CD4-positive, alpha-beta T cell treated with Interleukin-21 for 1 hour (primary cell): Measurements from ENCODE around the gene FBXL15.
A peak's percentile ranks its signal among the peaks of the same experiment; 100 is the strongest.

Experiments
- DNase-seq: peaks from one replicate; pipeline ENCODE4 v3.0.0-alpha.2; 2020

FBXL15 gene

DNA sequence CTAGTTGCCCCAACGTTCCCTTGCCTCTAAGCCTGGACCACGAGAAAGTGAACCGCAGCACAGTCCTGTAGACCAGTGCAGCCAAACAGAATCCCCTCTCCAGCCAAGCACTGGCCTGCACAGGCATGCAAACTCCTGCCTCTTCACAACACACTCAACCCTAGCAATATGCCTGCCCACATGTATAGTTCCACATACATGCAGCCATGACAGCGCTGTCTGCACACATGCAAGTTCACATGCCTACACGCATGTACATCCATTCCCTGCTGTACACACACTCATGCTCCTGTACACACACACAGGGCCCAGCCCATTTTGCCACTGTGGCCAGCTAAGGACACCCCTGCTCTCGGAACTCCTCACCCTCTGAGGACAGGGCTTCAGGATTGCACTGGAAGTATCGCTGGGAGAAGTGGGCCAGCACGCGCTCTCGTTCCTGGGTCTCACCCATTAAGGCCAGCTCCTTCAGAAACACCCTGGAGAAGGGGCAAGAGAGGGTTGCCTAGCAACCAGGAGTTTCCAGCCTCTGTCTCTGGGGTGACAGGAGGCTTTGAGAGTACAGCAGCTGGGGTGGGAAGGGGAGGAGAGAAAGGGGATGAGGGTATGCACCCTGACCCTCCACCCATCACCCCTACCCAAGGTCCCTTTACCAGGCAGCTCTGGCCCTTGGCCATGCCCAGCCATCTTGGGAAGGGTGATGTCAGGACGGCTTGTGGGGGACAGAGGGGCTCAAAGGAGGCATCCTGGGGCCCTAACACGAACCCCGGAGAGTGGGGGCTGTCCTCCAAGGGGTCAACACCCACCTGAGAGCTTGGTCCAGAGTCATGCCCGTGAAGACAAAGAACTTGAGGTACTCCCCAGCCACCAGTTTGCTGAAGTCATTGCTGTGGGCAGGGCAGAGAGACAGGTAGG is 9.0 kb upstream of the FBXL15 start:
- DNase-seq: no peak

DNA sequence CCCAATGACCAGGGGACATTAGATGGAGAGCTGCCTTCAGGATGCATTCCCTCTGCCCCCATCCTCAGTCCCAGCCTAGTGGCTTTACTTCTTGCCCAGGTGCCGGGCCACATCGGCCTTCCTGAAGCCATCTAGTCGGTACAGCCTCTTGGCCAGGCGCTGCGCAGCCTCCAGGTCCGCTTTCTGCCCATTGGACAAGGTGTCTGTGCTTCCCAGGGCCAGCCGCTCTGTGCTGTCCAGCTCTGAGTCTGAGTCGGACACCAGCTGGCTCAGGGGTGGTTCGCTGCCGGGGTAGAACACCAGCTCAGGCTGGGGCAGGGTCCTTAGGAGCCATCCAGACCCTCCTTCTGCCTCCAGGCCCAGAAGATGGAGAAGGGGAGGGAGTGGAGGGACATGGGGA is 8.3 kb upstream of the FBXL15 start:
- no peak for DNase-seq

DNA sequence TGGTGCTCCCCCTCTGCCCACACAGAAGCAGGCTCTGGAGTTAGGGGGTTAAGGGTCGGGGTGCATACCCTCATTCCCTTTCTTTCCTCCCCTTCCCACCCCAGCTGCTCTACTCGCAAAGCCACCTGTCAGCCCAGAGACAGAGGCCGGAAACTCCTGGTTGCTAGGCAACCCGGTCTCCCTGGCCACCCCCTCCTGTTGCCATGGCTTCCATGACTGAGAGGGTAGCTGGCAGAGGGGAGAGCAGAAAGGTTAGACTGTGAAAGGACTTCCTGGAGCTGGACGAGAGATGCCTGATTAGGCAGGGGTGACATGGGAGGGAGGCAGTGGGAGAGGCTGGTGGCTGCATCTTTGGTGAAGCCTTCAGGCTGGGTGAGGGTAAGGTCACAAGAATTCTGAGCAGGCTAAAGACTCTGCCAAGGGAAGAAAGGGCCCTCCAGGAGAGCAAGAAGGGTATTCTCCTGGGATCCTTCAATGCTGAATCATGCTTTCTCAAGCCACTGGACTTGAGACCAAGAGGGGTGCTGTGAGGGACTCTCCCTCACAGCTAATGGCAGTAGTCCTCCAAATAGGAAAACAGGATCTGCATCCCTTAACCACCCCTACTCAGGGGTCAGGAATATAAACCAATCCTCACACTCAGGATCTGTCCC is 7.5 kb upstream of the FBXL15 start:
- DNase-seq: peak; percentile 66

DNA sequence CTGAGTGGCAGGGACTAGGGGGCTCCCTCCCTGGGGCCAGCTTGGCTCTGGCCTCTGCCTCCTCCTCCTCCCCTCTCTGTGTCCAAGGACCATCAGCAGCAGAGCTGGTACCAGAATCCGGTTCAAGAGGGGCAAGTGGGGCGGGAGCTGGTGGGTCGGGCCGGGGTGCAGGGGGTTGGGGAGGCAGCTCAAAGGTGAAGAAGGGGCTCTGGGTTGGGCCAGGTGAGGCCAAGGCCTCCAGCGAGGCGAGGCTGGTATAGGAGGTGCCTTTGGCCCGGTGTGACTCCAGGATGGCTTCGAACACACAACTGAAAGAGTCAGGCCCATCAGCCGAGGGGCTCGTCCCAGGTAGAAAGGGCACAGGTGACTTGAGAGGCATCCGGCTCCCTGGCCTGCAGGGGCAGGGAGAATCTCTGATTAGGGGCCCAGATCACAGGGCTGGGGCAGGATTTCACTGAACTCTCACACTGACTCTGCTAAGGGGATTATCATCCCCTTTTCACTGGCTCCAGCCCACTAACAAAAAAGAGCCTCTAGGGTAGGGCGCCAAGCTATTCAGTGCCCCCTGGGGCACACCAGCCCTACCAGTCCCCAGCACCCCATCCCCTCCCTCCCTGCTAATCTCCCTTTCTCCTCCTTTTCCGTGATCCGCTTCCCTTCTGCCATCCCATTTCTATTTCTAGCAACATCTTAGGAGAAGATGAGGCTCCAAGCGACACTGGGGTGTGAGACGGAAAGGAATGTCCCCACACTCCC is 6.7 kb upstream of the FBXL15 start:
- no peak for DNase-seq

DNA sequence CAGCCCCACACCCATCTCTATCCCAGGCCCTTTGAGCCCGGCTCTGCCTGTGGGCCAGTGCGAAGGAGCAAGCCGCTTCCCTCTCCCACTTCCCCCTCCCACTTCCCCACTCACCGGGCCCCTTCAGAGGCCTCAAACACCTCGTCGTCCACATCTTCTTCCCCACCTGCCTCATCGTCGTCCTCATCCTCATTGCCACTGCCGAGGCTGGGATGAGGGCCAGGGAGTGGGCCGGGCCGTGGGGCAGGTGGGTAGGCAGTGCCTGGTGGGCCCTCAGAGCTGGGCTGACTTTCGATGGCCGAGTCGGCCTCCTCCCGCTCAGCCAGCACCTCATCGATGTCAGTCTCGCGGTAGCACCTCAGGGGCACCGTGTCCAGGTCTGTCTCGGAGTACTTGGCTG is 5.9 kb upstream of the FBXL15 start:
- DNase-seq: no peak

DNA sequence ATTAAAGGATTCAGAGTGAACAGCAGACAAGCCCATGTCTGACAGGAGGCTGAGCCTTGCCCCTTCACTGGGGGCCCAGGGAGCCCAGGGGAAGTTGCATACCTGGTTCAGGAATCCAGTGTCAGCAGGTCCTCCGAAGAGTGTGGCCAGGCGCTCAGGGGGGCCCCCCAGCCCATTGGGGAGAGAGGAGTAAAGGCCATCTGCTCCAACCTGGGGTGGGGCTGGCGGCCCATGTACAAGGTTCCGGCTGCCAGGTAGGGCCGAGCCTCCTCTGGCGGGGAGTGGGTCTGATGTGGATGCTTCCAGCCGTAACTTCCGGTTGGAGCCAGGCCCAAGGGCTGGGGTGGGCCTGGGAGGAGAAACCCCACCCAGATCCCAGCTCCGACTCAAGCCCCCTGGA is 4.4 kb upstream of the FBXL15 start:
- DNase-seq: no peak

DNA sequence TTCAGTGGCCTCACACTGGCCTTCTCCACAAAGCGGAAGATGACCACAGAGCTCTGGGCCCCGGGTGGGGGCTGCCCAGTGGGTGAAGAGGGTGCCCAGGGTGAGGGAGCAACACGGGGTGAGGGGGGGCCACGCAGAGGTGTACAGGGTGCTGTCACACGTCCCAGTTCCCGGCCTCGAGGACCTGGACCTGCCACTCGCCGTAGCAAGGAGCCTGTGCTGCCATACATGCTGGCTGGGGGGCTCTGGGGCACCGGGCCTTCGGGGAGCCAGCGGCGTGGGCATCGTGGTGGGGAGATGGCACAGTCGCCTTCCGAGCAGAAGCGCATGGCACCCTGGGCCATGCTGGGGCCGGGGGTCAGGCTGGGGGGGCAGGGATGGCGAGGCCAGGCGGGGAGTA is 3.9 kb upstream of the FBXL15 start:
- no peak for DNase-seq

DNA sequence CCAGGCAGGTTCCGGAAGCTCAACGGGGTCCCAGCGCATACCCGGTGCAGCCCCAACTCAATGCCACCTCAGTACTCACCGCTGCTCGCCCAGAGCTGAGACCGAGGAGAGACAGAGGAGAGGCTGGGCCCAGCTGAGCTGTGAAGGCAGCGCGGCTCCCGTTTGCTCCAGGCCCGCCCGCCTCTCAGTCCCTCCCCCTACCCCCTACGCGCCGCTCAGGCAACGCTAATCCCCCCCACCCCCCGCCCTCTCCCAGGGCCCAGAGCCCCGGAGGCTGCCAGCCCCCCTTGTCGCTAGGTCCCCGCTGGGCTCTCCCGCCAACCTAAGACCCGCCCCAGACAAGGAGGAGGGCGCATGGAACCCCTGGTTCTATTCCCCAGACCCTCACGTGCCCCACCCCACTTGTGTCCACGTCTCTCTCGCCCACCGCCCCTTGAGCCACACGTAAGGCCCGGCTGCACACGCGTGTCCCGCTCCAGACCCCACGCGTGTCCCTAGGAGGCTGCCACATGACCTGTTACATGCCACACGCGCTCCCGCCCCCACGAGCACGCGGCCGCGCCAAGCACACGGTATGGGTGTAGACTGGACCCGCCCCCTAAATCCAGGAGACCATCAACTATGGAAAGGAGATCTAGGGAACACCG is 1.9 kb upstream of the FBXL15 start, which contains the start of gene PSD:
TSS of gene PSD (minus strand) at position 164 of the 647 bp plus-strand sequence. CDS start 1,747 bp downstream, outside the sequence.
- no peak for DNase-seq

DNA sequence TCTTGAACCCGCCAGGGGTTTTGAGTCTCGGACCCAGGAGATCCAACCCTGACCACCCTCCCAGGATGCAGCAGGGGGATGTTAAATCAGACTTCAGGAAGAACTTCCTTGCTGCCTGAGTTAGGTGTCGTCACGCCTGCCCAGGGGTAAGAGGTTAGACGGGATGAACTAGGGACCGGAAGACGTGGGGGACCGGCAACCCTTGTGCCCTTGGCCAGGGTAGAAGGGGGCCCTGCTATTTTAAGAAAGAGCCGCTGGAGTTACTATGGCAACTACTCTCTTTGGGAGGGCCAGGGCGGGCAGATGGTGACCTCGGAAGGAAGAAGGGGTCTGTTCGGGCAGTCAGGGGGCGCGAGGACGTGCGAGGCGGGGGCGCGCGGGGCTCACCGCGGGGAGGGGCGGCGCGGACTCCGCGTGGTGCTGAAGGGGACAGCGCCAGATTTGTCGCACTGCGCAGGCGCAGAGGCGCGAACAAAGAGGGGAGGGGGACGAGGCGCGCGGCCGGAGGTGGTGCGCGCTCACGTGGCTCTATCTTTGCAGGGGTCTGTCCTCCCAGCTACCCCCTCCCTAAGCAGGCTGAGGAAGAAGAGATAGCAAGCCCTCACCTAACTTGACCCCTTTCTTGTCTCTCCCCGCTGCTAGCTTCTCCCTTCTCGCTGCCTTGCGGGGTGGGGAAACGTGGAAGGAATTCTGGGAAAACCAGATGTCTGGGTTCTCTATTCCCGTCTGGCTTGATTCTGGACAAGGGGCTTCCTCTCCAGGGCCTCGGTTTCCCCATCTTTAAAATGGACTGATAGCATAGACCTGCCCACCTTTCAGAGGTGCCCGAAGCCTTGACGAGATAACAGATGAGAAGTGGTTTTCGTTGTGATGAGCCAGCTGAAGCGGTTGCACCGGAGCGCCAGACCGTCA is 1.1 kb upstream of the FBXL15 start:
- peak; percentile 71 for DNase-seq

DNA sequence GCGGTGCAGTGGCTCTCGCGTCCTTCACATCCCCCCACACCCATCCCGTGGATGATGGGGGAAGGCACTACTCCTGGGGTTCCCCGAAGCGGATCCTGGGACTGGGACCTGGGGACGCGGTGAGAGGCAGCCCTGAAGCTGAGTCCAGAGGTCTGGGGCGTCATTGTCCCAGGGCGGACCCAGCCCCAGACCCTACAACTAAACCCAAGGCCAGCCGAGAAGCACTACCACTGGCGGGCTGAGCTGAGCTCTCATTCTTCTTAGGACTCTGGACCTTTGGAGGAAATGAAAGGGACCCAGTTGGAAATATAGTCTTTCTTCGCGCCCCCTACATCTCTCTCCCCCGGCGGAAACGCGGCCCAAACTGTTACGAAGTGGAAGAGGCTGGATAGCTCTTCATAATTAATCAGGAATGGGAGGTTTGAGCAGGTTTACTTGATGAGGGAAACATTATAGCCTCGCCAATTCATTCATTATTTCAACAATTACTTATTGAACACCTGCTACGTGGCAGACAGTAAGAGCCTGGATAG is 389 bp upstream of the FBXL15 start:
- no peak for DNase-seq

DNA sequence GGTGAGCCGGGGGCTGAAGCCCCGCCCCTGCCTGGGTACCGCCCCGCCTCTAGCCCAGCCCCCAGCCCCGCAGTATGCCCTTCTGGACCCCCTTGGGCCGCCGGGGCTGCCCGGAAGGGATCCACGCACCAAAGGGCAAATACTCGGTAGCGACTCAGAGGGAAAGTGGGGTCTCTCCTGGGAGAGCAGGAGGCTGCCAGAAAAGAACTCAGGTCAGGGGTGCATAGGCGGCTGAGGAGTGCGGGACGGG is 796 bp downstream of the FBXL15 start:
- DNase-seq: no peak

DNA sequence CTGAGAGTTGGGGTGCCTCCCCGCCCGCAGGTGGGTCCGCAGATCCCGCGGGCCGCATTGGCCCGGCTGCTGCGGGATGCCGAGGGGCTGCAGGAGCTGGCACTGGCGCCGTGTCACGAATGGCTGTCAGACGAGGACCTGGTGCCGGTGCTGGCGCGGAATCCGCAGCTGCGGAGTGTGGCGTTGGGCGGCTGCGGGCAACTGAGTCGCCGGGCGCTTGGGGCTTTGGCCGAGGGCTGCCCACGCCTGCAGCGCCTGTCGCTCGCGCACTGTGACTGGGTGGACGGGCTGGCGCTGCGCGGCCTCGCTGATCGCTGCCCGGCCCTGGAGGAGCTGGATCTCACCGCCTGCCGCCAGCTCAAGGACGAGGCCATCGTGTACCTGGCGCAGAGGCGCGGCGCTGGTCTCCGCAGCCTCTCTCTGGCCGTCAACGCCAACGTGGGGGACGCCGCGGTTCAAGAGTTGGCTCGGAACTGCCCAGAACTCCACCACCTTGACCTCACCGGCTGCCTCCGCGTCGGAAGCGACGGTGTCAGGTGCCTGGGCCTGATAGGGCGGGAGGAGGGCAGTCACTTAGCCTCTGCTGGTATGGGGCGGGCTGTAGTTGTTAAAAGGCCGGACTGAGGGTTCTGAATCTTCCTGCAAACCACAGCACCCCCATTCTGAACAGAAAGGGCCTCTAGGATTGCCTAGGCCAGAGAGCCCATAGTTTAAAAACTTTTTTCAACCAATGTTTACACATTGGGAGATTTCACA is 1.3 kb downstream of the FBXL15 start:
- DNase-seq: peak; percentile 25

DNA sequence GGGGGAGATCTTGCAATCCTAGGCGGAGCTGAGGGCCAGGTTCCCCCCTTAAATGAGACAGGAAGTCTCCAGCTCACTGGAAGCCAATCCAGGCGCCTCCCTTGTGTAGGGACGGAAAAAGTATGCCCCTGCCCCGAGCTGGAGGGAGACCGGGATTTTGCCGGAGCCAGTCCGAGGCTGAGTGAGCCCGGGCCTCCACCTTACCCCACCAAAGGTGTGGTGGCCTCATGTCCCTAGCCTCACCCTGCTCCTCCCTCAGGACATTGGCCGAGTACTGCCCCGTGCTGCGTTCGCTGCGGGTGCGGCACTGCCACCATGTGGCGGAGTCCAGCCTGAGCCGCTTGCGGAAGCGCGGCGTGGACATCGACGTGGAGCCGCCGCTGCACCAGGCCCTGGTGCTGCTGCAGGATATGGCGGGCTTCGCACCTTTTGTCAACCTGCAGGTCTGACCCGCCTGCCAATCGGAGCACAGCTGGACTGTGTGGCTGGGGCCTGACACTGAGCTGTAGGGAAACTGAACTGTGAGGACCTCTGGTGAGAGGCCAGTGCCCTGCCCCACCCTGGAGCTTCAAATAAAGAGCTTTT is 2.0 kb downstream of the FBXL15 start:
- DNase-seq: peak; percentile 58

DNA sequence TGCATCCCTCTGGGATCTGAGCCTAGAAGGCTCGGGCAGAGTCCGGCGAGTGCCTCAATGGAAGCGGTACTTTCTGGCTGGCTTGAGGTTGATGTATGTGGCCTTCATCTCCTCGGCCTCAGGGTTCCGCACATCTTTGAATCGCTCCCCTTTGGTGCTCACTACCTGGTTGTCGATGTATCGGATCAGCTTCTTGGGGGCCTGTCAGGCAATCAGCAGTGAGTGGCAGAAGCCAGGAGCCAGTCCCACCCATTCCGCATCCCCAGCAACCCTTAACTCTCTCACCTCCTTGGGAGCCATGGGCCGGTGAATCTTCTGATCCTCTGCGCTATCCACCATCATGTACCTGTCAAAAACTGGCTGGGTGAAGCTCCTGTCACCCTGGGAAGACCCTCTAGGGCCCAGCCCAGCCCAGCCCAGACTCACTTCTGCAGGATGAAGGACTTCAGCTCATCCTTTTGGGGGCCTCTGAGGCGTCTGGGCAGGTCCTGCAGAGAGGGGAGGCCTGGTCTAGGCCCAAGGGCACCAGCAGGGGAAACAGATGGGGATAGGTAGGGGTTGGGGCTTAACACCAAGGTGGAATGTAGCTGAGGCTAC is 2.8 kb downstream of the FBXL15 start:
- DNase-seq: no peak

DNA sequence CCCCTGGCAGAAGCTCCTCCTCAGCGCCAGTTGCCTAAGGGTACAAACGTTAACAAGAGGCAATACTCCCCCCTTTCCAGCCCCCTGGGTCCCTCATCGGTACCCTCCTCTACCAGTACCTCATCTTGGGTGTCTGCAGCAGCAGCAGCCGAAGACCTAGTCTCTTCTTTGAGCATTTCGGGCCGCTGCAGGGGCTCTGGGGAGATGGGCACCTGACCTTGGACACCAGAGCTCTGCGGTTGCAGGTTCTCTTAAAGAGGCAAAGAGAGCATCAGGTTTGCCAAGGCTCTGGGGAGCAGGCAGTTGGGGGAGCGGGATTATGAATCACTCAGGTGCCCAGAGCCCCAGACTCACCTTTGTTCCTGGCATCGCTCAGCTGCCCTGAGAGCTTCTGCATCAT is 3.5 kb downstream of the FBXL15 start:
- DNase-seq: no peak

DNA sequence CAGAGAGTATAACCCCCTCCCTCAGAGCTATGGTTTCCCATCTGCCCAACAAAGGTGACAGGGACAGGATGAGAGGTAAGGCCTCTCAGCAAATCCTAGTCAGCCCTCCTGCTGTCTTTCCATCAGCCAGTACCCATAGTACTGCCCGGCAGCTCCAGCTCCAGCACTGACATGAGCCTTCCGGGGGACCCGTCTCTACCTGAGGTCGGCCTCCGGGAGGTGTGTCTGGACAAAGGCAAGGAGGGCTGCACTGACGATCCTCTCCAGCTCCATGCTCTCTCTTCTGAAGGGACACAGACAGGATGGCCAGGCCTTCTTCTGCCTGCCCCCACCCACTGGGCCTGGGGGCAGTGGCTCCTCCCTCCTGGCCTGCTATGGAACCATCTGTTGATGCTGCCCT is 4.3 kb downstream of the FBXL15 start:
- DNase-seq: no peak

DNA sequence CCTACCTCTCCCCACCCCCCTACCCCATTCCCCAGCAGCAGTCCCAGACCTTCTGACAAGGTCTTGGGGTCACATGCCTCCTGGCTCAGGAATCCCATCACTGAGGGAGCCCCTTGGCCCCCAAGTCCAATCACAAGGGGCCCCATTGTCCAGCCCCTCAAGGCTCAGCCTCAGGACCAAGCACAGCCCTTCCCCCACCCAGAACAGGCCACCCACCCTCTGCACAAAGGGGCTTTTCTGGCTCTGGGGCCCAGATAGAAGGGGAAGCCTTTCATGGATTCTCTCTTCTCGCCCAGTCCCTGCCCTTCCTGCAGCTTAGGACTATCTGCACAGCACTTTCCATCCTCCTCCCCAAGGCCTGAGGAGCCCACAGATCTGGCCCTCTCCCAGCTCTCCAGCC is 4.8 kb downstream of the FBXL15 start:
- DNase-seq: no peak

DNA sequence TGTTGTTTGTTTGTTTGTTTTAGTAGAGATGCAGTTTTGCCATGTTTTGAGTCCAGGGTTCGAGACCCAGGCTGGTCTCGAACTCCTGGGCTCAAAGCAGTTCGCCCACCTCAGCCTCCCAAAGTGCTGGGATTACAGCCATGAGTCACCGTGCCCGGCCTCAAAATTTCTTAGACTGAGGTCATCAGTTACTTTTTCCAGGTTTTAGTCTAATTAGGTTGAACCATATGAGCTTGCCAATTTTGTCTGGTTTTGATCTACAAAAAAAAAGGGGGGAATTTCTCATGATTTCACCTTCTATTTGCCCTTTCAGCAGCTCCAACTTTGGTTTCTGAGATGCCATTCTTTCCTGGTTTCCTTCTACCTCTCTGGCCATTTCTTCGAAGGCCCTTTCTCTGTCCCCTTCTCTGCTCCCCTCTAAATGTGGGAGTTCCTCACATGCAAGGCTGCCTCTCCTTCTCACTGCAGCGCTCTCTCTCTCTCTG is 6.2 kb downstream of the FBXL15 start:
- DNase-seq: no peak

DNA sequence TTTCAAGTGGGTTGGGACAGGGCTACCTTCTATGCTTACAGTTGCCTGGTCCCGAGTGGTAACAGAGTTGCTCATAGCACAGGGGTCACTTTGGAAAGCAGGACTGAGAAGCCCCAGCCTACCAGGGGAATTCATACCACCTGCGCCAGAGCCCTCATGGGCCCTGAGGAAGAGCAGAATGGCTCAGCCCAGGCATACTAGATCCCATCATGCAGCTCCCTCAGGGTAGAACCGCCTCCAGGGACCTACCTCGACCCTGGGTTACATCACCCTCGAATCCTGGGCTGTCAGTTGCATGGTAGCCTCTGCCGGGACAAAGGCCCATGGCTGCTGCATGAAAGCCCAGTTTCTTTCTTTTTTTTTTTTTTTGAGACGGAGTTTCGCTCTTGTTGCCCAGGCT is 8.8 kb downstream of the FBXL15 start:
- DNase-seq: no peak

DNA sequence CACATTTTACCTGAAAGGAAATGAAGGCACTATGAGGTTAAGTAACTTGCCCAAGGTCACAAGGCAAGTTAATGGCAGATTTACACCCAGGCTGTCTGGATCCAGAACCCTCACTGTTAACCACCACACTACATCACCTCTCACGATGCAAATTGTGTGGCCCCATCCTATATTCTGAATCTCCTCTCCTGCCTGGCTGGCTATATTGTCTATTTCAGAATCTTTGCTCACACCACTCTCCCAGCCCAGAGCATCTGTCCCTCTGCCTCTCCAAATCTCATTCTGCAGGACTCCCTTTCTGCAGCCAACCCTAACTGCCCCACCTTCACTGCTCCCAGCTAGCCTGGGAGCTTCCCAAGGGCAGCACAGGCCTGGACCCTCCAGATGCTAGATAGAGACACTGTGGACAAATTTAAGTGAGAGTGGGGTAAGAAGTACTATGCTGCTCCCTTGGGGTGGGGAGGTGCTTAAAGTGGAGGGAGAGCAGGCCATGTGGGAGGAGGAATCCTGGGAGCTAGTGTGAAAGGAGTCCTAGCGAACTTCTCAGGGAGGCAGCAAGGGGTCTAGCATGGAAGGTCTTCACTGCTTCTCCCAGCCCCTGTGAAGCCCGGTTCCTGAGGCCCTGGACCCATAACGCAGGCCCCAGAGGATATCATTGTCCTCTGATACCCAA is 11.0 kb downstream of the FBXL15 start:
- DNase-seq: no peak
